Upper lobe of left lung (tissue), 6 donors: ENCODE data around the gene OSTF1. TPM values are rescaled to one million over a fixed set of nuclear protein-coding genes. Genes with fewer than 3 reads are reported as not detected.

Source experiments
- ATAC-seq, 2 donors: fragments of 200-7000 bp; cut with Tn5 transposase; one replicate each; pipeline ENCODE4 v1.9.1; 2022; ENCODE audit warnings: mild to moderate bottlenecking in 2 of 2, moderate library complexity in 2 of 2; ENCODE audit not compliant: low FRiP score in 2 of 2
- DNase-seq, 2 donors: peaks; one replicate each; pipeline ENCODE4 v3.0.0-alpha.2; 2019 to 2020
- H3K27ac ChIP-seq, 4 donors: fragments of 200-600 bp; sonication (generic); one replicate each; pipeline ENCODE4 v1.5.1; 2016 to 2019
- H3K27me3 ChIP-seq, 4 donors: fragments of 200-600 bp; sonication (generic); one replicate each; pipeline ENCODE4 v1.5.1; 2017 to 2019
- H3K36me3 ChIP-seq, 4 donors: fragments of 200-600 bp; sonication (generic); one replicate each; pipeline ENCODE4 v1.5.1; 2016 to 2019
- H3K4me1 ChIP-seq, 4 donors: fragments of 200-600 bp; sonication (generic); one replicate each; pipeline ENCODE4 v1.5.1; 2018 to 2019
- H3K4me3 ChIP-seq, 4 donors: fragments of 200-600 bp; sonication (generic); one replicate each; pipeline ENCODE4 v1.5.1; 2017 to 2019; ENCODE audit warnings: mild to moderate bottlenecking in 2 of 4, moderate library complexity in 1 of 4
- H3K9me3 ChIP-seq, 4 donors: fragments of 200-600 bp; sonication (generic); one replicate each; pipeline ENCODE4 v1.5.1; 2018 to 2019
- EP300 ChIP-seq, 4 donors: sonication (generic); formaldehyde crosslinking; IDR thresholded peaks; one replicate each; pipeline ENCODE4 v1.5.1; 2017; ENCODE audit warnings: antibody characterized with exemption in 4 of 4, control low read depth in 2 of 4
- POLR2A ChIP-seq, 4 donors: fragments of 450-650 bp; IDR thresholded peaks; one replicate each; pipeline ENCODE4 v1.5.1; 2016 to 2017; ENCODE audit warnings: antibody characterized with exemption in 4 of 4, mild to moderate bottlenecking in 2 of 4
- POLR2AphosphoS5 ChIP-seq, 2 donors: sonication (generic); formaldehyde crosslinking; IDR thresholded peaks; one replicate each; pipeline ENCODE4 v1.5.1; 2017; ENCODE audit warnings: antibody characterized with exemption in 2 of 2
- WGBS, 2 donors: methylation state at CpG; one replicate each; pipeline ENCODE4 v1.1.5; 2017 to 2018; 5-methylcytosine and 5-hydroxymethylcytosine counted together
- total RNA-seq, 6 donors: library from RNA; depleted of rRNA in 4 of 6; stranded (reverse); fragments of >200 nt in 4 of 6; gene quantifications; one replicate each; pipeline versions ENCODE4 v1.1.0 to v1.2.1, GENCODE V29; 2016 to 2021
- TF ChIP-seq, protein P1 (sequence below), 6 experiments: fragments of 450-650 bp in 4 of 6; fragments of 200-600 bp in 2 of 6; sonication (generic) in 2 of 6; IDR thresholded peaks; one replicate each; pipeline ENCODE4 v1.5.1; 2016 to 2019; ENCODE audit warnings: antibody characterized with exemption in 6 of 6
- donor health status: DM: no; HTN: no; CAD: no; lungs with moderate emphysema.
- donor health status: DM: no; HTN: yes; CAD: no; lungs with severe emphysema.

The OSTF1 gene
- total RNA-seq, 6 donors from 2014 or later: 17.8 to 84.9 (median 48.9) TPM

- WGBS, 2 donors: 1 to 3% methylated on average over 20 of the region's 20 CpGs
- no peaks in the 10 kb centered on the region for H3K9me3 ChIP-seq
- H3K4me3 ChIP-seq: peak overlapping the region; percentile 59 to 88 (median 70)
- H3K4me1 ChIP-seq: peaks cover 53 to 73% (median 55%) of the 10 kb centered on the region in 4 donors
- H3K36me3 ChIP-seq: no peaks in the 10 kb centered on the region
- DNase-seq (peak in 1 of 2 donors; percentile 54), ATAC-seq (peak in 1 of 2 donors; percentile 21)
- H3K27me3 ChIP-seq: no peaks in the 10 kb centered on the region
- H3K27ac ChIP-seq: peak overlapping the region; percentile 93 to 99 (median 98)
- TF ChIP-seq POLR2AphosphoS5 (IDR thresholded peaks at IDR 0.05): peak in 1 of 2 donors; percentile 21
- no peak for TF ChIP-seq EP300 (IDR thresholded peaks at IDR 0.05)
- TF ChIP-seq, protein P1, sequence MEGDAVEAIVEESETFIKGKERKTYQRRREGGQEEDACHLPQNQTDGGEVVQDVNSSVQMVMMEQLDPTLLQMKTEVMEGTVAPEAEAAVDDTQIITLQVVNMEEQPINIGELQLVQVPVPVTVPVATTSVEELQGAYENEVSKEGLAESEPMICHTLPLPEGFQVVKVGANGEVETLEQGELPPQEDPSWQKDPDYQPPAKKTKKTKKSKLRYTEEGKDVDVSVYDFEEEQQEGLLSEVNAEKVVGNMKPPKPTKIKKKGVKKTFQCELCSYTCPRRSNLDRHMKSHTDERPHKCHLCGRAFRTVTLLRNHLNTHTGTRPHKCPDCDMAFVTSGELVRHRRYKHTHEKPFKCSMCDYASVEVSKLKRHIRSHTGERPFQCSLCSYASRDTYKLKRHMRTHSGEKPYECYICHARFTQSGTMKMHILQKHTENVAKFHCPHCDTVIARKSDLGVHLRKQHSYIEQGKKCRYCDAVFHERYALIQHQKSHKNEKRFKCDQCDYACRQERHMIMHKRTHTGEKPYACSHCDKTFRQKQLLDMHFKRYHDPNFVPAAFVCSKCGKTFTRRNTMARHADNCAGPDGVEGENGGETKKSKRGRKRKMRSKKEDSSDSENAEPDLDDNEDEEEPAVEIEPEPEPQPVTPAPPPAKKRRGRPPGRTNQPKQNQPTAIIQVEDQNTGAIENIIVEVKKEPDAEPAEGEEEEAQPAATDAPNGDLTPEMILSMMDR (IDR thresholded peaks at IDR 0.05): no peak
- TF ChIP-seq POLR2A (IDR thresholded peaks at IDR 0.05): no peak
Observed at GRCh38 chr9:75087289-75087823, 958 bp upstream of the OSTF1 start.

DNA sequence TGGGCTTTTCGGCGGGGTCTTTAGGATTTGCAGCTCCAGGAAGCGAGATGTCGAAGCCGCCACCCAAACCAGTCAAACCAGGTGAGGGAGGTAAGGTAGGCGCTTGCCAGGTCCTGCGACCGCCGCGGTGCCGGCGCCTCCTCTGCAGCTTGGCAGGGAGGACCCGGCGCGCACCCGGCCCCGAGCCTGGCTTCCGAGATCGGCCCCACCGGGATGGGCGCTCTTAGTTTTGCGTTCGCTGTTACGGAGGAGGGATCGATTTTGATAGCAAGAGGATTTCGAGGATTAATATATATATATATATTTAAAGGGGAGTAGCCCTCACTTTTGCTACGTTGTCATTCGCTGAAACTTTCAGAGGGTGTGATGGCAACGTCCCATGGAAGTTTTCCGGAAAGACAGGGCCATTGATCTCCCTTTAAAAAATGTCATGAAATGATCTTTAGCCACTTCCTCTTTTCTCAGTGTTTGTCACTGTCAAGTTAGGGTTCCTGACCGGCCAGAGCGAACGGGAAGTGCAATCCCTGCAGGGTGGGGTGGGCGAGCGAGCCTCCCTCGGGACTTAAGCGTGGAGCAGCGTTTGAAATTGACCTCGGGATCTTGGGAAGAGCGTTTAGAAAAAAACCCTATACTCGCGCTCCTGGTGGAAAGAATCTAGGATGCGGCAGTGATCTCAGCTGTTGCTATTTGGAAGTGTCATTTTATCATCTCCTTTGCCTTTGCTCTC, 495 bp downstream of the OSTF1 start:
- TF ChIP-seq POLR2AphosphoS5 (IDR thresholded peaks at IDR 0.05) (peak; percentile 48 to 51), EP300 (IDR thresholded peaks at IDR 0.05) (no peak)
- TF ChIP-seq, protein P1 (IDR thresholded peaks at IDR 0.05): peak in 4 of 6 experiments; percentile 8 to 51 (median 25)
- Histone ChIP-seq H3K4me1 (peaks cover 52 to 69% (median 57%) of the 10 kb centered on the region in 4 donors), H3K27me3 (no peaks in the 10 kb centered on the region), H3K9me3 (no peaks in the 10 kb centered on the region), H3K27ac (peak overlapping the region; percentile 93 to 99 (median 98)), H3K4me3 (peak overlapping the region; percentile 56 to 88 (median 70)), H3K36me3 (no peaks in the 10 kb centered on the region)
- peak; percentile 81 to 93 for DNase-seq
- 0% methylated on average over 19 to 43 of the region's 43 CpGs for WGBS, 2 donors
- peak; percentile 48 to 56 for ATAC-seq

- Histone ChIP-seq H3K36me3 (no peaks in the 10 kb centered on the region), H3K4me1 (peaks cover 53 to 68% (median 57%) of the 10 kb centered on the region in 4 donors), H3K27ac (peak overlapping the region; percentile 93 to 99 (median 98)), H3K4me3 (peak overlapping the region; percentile 56 to 88 (median 70)), H3K9me3 (no peaks in the 10 kb centered on the region), H3K27me3 (no peaks in the 10 kb centered on the region)
- 9 to 10% methylated on average over 11 of the region's 11 CpGs for WGBS, 2 donors
- TF ChIP-seq EP300 (IDR thresholded peaks at IDR 0.05) (no peak), POLR2AphosphoS5 (IDR thresholded peaks at IDR 0.05) (no peak), POLR2A (IDR thresholded peaks at IDR 0.05) (no peak)
- TF ChIP-seq, protein P1 (IDR thresholded peaks at IDR 0.05): no peak
- no peak for DNase-seq
- no peak for ATAC-seq
Observed at GRCh38 chr9:75089373-75089766, 1.1 kb downstream of the OSTF1 start.

GRCh38 chr9:75090579-75090978, 2.3 kb downstream of the OSTF1 start:
- ATAC-seq: no peak
- Histone ChIP-seq H3K4me1 (peaks cover 56 to 68% (median 59%) of the 10 kb centered on the region in 4 donors), H3K9me3 (no peaks in the 10 kb centered on the region)

More at GRCh38 chr9:75090579-75090978, 2.3 kb downstream of the OSTF1 start:
- H3K4me3 ChIP-seq: peak overlapping the region in 1 of 4 donors; percentile 78
- DNase-seq: no peak
- no peaks in the 10 kb centered on the region for H3K36me3 ChIP-seq
- WGBS, 2 donors: 57 to 67% methylated on average over 4 of the region's 4 CpGs
- no peak for TF ChIP-seq POLR2AphosphoS5 (IDR thresholded peaks at IDR 0.05)
- TF ChIP-seq, protein P1 (IDR thresholded peaks at IDR 0.05): no peak
- TF ChIP-seq POLR2A (IDR thresholded peaks at IDR 0.05): no peak
- TF ChIP-seq EP300 (IDR thresholded peaks at IDR 0.05): no peak
- no peaks in the 10 kb centered on the region for H3K27me3 ChIP-seq
- peak overlapping the region in 3 of 4 donors; percentile 31 to 63 (median 49) for H3K27ac ChIP-seq
